Right lobe of liver (tissue), 6 donors: ENCODE measurements around the gene CACNA1C. TPM values are rescaled to one million over a fixed set of nuclear protein-coding genes. Genes with fewer than 3 reads are reported as not detected.

Experiments
- ATAC-seq, 4 donors: fragments of 200-7000 bp; cut with Tn5 transposase; one replicate each; pipeline ENCODE4 v1.9.1; 2020; ENCODE audit warnings: mild to moderate bottlenecking in 4 of 4, moderate library complexity in 4 of 4
- DNase-seq, 3 donors: peaks; one replicate each; pipeline ENCODE4 v3.0.0-alpha.2; 2020
- H3K27ac ChIP-seq, 3 donors: fragments of 200-600 bp; one replicate each; pipeline ENCODE4 v1.8.0; 2022
- H3K27me3 ChIP-seq, 2 donors: fragments of 200-600 bp; one replicate each; pipeline ENCODE4 v1.8.0; 2022
- H3K36me3 ChIP-seq, 4 donors: fragments of 200-600 bp; sonication (generic) in 1 of 4; one replicate each; pipeline versions ENCODE4 v1.5.1 to v1.8.0; 2017 to 2022; ENCODE audit warnings: control low read depth in 1 of 4
- H3K4me1 ChIP-seq, 4 donors: fragments of 200-600 bp; sonication (generic) in 1 of 4; one replicate each; pipeline versions ENCODE4 v1.5.1 to v1.8.0; 2017 to 2022; ENCODE audit warnings: control low read depth in 1 of 4
- H3K4me3 ChIP-seq, 3 donors: fragments of 200-600 bp; one replicate each; pipeline ENCODE4 v1.8.0; 2022
- H3K9me3 ChIP-seq, 4 donors: fragments of 200-600 bp; sonication (generic) in 1 of 4; one replicate each; pipeline versions ENCODE4 v1.5.1 to v1.8.0; 2017 to 2022; ENCODE audit warnings: control low read depth in 1 of 4
- POLR2A ChIP-seq: fragments of 450-650 bp; IDR thresholded peaks from one replicate; pipeline ENCODE4 v1.6.1; 2017; ENCODE audit warnings: antibody characterized with exemption, mild to moderate bottlenecking
- WGBS: methylation state at CpG from one replicate; pipeline ENCODE4 v1.1.6; 2018; ENCODE audit warnings: low coverage, low lambda C conversion rate; ENCODE audit not compliant: insufficient coverage; ENCODE audit errors: missing lambda C conversion rate; 5-methylcytosine and 5-hydroxymethylcytosine counted together
- intact Hi-C, 2 donors: fragments of 100-400 bp; cut with DNase I; formaldehyde crosslinking; loops; one replicate each; pipeline versions ENCODE4 v1.11.2 to v1.14.1; 2022
- total RNA-seq, 6 experiments: library from RNA; depleted of rRNA in 2 of 6; stranded (reverse); fragments of >200 nt in 2 of 6; fragmentation: NEBNext Ultra II Directional in 3 of 6; extraction: Animal tissue kit (Norgen Biotek cat#: 25700) in 3 of 6; gene quantifications; one replicate each; pipeline versions ENCODE4 v1.1.0 to v1.2.4, GENCODE V29; 2016 to 2023
- TF ChIP-seq, protein P1 (sequence below), 4 donors: fragments of 200-600 bp in 3 of 4; fragments of 450-650 bp in 1 of 4; IDR thresholded peaks; one replicate each; pipeline versions ENCODE4 v1.5.1 to v1.8.0; 2016 to 2022; ENCODE audit warnings: antibody characterized with exemption in 4 of 4, mild to moderate bottlenecking in 2 of 4
- donor health status: DM: no; HTN: yes; CAD: no.
- donor health status: DM: no; HTN: no; CAD: no.
- donor health status: DM: no; HTN: no; CAD: no.
- donor health status: DM: no; HTN: yes; CAD: no.
- donor health status: DM: no; HTN: yes; CAD: no.

Gene CACNA1C
- total RNA-seq, 6 experiments from 2014 or later = 0.18 to 1.0 (median 0.57) TPM

DNA sequence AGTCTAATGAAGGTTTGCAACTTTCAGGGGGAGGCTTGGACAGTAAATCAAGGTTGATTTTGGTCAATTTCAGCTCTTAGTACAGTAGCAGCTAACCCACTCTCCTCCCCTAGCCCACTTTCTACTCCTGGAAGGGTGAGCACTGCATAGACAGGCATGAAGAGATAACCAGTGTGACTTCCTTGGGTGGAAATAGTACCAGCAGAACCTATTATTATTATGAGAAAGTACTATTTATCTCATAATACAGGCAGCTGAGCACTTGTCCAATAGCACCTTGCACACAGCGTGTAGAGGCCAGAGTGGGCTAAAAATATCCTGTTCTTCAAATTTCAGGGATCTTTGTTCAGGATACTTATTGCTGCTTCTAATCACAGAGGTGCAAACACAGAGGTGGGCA, 645.8 kb downstream of the CACNA1C start:
- TF ChIP-seq POLR2A = no peak
- TF ChIP-seq, protein P1, sequence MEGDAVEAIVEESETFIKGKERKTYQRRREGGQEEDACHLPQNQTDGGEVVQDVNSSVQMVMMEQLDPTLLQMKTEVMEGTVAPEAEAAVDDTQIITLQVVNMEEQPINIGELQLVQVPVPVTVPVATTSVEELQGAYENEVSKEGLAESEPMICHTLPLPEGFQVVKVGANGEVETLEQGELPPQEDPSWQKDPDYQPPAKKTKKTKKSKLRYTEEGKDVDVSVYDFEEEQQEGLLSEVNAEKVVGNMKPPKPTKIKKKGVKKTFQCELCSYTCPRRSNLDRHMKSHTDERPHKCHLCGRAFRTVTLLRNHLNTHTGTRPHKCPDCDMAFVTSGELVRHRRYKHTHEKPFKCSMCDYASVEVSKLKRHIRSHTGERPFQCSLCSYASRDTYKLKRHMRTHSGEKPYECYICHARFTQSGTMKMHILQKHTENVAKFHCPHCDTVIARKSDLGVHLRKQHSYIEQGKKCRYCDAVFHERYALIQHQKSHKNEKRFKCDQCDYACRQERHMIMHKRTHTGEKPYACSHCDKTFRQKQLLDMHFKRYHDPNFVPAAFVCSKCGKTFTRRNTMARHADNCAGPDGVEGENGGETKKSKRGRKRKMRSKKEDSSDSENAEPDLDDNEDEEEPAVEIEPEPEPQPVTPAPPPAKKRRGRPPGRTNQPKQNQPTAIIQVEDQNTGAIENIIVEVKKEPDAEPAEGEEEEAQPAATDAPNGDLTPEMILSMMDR (IDR thresholded peaks at IDR 0.05) = no peak
- DNase-seq = no peak
- Histone ChIP-seq H3K9me3 (no peaks in the 10 kb centered on the region), H3K4me1 (no peaks in the 10 kb centered on the region), H3K4me3 (no peak overlapping the region), H3K27me3 (no peaks in the 10 kb centered on the region), H3K27ac (no peak overlapping the region), H3K36me3 (no peaks in the 10 kb centered on the region)
- intact Hi-C loops = no loop called here
- ATAC-seq = no peak
- 40% methylated on average over 1 of the region's 1 CpG for WGBS

DNA sequence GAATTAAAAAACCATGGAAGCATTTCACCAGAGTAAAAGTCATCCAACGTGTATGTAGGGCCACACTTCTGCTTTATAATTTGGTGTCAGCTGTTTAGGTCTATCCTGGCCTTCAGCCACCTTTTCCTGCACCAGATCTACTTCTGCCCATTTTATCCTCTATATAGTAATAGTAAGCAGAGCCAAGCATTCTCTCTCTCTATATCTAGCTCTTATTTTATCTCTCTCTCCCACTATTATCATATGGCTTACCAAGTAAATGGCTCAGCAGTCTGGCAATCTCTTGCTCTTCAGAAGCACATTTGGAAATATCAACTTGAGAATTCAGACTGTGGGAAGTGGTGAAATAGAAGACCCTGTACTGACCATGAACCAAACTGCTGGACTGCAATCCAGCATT, 657.9 kb downstream of the CACNA1C start:
- TF ChIP-seq, protein P1 (IDR thresholded peaks at IDR 0.05) = no peak
- no peak for TF ChIP-seq POLR2A
- no peaks in the 10 kb centered on the region for H3K9me3 ChIP-seq
- DNase-seq = no peak
- no peak for ATAC-seq
- no peak overlapping the region for H3K4me3 ChIP-seq
- WGBS = 14% methylated on average over 1 of the region's 1 CpG
- H3K36me3 ChIP-seq = no peaks in the 10 kb centered on the region
- intact Hi-C loops = no loop called here
- H3K4me1 ChIP-seq = no peaks in the 10 kb centered on the region
- H3K27ac ChIP-seq = no peak overlapping the region
- no peaks in the 10 kb centered on the region for H3K27me3 ChIP-seq

DNA sequence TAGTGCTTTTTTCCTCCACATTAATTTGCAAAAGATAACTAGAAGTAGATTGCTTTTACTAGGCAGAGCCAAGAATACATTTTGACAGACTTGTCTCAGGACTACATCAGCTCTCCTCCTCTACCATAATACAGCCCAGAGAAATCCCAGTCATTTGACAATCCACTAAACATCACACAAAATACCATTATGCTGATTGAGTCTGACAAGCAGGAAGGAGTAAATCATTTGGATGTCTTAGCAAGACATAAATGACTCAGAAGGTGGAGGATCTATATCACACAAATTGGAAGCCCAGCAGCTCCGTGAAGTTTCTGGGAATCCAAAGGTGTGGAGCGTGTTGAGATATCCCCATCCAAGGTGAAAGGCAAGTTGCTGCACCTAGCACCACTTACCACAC, 666.6 kb downstream of the CACNA1C start:
- Histone ChIP-seq H3K27me3 (no peaks in the 10 kb centered on the region), H3K4me3 (no peak overlapping the region), H3K9me3 (no peaks in the 10 kb centered on the region), H3K36me3 (no peaks in the 10 kb centered on the region), H3K27ac (no peak overlapping the region), H3K4me1 (no peaks in the 10 kb centered on the region)
- WGBS = 33% methylated on average over 1 of the region's 2 CpGs
- DNase-seq (no peak), ATAC-seq (no peak)
- intact Hi-C loops = no loop called here
- TF ChIP-seq, protein P1 (IDR thresholded peaks at IDR 0.05) = no peak
- no peak for TF ChIP-seq POLR2A

DNA sequence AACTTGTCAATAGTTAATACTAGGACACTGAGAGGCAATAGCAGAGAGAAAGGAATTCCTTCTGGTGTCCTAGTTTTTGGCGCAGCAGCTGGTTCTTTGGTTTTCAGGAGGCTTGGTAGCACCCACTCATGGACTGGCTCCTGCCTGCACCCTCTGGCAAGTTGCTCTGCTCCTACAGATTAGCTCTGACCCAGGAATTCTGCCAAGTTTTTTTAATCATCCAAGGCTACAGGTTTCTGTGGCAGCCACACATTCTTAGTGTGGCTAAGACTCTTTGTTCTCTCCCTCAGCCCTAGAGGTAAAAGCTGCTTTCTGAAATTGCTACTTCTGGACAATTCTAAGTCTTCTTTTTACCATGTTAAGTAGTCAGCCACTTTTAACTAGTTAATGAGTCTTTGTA, 670.0 kb downstream of the CACNA1C start:
- H3K4me3 ChIP-seq = no peak overlapping the region
- no peaks in the 10 kb centered on the region for H3K27me3 ChIP-seq
- WGBS = no CpG with 5 or more reads among the region's 1 CpG
- H3K27ac ChIP-seq = no peak overlapping the region
- H3K4me1 ChIP-seq = no peaks in the 10 kb centered on the region
- no peaks in the 10 kb centered on the region for H3K36me3 ChIP-seq
- no peak for TF ChIP-seq POLR2A
- TF ChIP-seq, protein P1 (IDR thresholded peaks at IDR 0.05) = no peak
- no peaks in the 10 kb centered on the region for H3K9me3 ChIP-seq
- no peak for DNase-seq
- intact Hi-C loops = no loop called here
- ATAC-seq = no peak

DNA sequence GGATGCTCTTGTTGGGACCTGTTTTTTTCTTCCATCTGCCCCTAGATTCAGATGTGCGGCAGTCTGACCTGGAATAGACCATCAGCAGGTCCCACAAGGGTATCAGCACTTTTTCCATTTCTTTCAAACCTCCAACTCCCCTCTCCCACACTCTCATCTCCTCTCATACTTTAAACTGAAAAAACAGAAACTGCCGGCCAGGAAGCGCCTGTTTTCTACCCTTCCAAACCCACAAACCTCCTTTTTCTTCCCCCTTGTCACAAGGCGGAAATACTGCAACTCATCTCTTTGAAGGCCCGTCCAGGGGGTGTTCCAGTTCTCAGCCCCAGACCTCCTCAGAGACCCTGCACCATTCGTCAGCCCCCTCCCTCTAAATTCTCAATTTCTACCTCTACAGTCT, 679.5 kb downstream of the CACNA1C start:
- intact Hi-C loops = no loop called here
- no peak for DNase-seq
- 36% methylated on average over 6 of the region's 6 CpGs for WGBS

More for the DNA sequence above, 679.5 kb downstream of the CACNA1C start:
- H3K27ac ChIP-seq = no peak overlapping the region
- no peaks in the 10 kb centered on the region for H3K4me1 ChIP-seq
- no peaks in the 10 kb centered on the region for H3K9me3 ChIP-seq
- H3K4me3 ChIP-seq = no peak overlapping the region
- no peaks in the 10 kb centered on the region for H3K27me3 ChIP-seq
- H3K36me3 ChIP-seq = no peaks in the 10 kb centered on the region
- ATAC-seq = no peak
- TF ChIP-seq POLR2A = no peak
- TF ChIP-seq, protein P1 (IDR thresholded peaks at IDR 0.05) = no peak
